ENCODE data around the gene FAM135A. TPM values are rescaled to one million over a fixed set of nuclear protein-coding genes. Genes with fewer than 3 reads are reported as not detected.

FAM135A gene
- total RNA-seq, 1 experiment from 2014 or later = 31.0 TPM

DNA sequence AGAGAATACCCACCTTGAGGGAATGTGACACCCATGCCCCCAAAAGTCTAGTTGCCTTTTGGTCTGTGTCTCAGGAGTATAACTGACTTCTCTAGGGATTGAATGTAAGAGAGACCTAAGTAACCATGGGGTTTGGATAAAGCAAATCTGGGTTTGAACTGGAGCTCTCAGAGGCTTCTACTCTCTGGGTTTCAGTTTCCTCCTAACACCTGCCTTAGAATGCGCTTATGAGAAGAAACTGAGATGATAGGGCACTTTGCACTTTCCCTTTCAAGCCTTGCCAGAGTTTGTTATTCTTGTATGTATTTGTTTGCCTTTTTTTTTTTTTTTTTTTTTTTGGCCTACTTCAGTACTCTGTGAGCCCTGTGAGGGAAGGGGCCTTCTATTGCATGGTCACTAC lies 172.8 kb downstream of the FAM135A start:
- no peaks in the 10 kb centered on the region for H3K23me2 ChIP-seq (ENCODE audit: insufficient read length, low read depth, low read length, poor library complexity, severe bottlenecking)
- H3K23ac ChIP-seq (ENCODE audit: insufficient read length, low read depth, low read length) = no peak overlapping the region
- WGBS (ENCODE audit: extremely low coverage, insufficient read length, low lambda C conversion rate) = no CpG with 5 or more reads among the region's 1 CpG
- H3K79me2 ChIP-seq (ENCODE audit: insufficient read depth, low read length) = no peaks in the 10 kb centered on the region
- Mint-ChIP-seq H3K27me3 (ENCODE audit: low read depth) (no peaks in the 10 kb centered on the region), H3K4me1 (0 out of 4 replicates have a peak, but pooled peaks cover 0 to 2% of the 10 kb centered on the region in 2 experiments), H3K9me3 (no peaks in the 10 kb centered on the region), H3K27ac (no peak overlapping the region), H3K4me3 (no peak overlapping the region), H3K36me3 (ENCODE audit: insufficient read depth in 1 of 3, low read depth in 3 of 3) (peaks cover 15 to 43% (median 42%) of the 10 kb centered on the region in 3 experiments; a peak in 6 of 7 replicates)
- DNase-seq = no peak
- H3K27ac ChIP-seq (ENCODE audit: insufficient read length, low read depth, low read length) = no peak overlapping the region
- H3K4me1 ChIP-seq (ENCODE audit: insufficient read depth, low read length) = no peaks in the 10 kb centered on the region
- H3K9me3 ChIP-seq (ENCODE audit: control insufficient read depth, low read depth, low read length) = no peaks in the 10 kb centered on the region
- H2BK15ac ChIP-seq (ENCODE audit: low read depth, low read length) = no peak overlapping the region
- no peak overlapping the region for H3K9ac ChIP-seq (ENCODE audit: extremely low read depth, insufficient read length, low read length)
- H3K14ac ChIP-seq (ENCODE audit: insufficient read depth, low read length) = no peak overlapping the region
- H2BK20ac ChIP-seq (ENCODE audit: low read depth, low read length, poor library complexity, severe bottlenecking) = no peak overlapping the region
- no peak overlapping the region for H3K4ac ChIP-seq (ENCODE audit: low read depth, low read length)
- H2BK5ac ChIP-seq (ENCODE audit: insufficient read length, low read length) = no peak overlapping the region
- H4K91ac ChIP-seq (ENCODE audit: insufficient read length, low read depth, low read length) = no peak overlapping the region
- no peak overlapping the region for H2AFZ ChIP-seq (ENCODE audit: low read length)
- H3K56ac ChIP-seq (ENCODE audit: insufficient read length, low read depth, low read length) = no peak overlapping the region
- H2BK12ac ChIP-seq (ENCODE audit: insufficient read length, low read depth, low read length) = no peak overlapping the region
- no peak overlapping the region for H4K5ac ChIP-seq (ENCODE audit: insufficient read length, low read depth, low read length)
- H3K18ac ChIP-seq (ENCODE audit: insufficient read length, low read depth, low read length) = no peak overlapping the region
- H2AK5ac ChIP-seq (ENCODE audit: insufficient read length, low read length) = no peak overlapping the region
- TF ChIP-seq, protein P1, sequence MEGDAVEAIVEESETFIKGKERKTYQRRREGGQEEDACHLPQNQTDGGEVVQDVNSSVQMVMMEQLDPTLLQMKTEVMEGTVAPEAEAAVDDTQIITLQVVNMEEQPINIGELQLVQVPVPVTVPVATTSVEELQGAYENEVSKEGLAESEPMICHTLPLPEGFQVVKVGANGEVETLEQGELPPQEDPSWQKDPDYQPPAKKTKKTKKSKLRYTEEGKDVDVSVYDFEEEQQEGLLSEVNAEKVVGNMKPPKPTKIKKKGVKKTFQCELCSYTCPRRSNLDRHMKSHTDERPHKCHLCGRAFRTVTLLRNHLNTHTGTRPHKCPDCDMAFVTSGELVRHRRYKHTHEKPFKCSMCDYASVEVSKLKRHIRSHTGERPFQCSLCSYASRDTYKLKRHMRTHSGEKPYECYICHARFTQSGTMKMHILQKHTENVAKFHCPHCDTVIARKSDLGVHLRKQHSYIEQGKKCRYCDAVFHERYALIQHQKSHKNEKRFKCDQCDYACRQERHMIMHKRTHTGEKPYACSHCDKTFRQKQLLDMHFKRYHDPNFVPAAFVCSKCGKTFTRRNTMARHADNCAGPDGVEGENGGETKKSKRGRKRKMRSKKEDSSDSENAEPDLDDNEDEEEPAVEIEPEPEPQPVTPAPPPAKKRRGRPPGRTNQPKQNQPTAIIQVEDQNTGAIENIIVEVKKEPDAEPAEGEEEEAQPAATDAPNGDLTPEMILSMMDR (conservative IDR thresholded peaks at IDR 0.05) = no peak
- H2BK120ac ChIP-seq (ENCODE audit: low read depth, low read length, poor library complexity, severe bottlenecking) = no peak overlapping the region
- H4K8ac ChIP-seq (replicated peaks; ENCODE audit: insufficient read length, low read depth, low read length) = no peak overlapping the region
- no peak overlapping the region for H3K4me2 ChIP-seq (ENCODE audit: insufficient read depth, insufficient read length, low read length)
- H4K20me1 ChIP-seq (ENCODE audit: control insufficient read depth, insufficient read depth, insufficient read length) = no peaks in the 10 kb centered on the region
- H3T11ph ChIP-seq (ENCODE audit: low read length) = no peak overlapping the region
- H3K79me1 ChIP-seq (ENCODE audit: insufficient read depth, low read depth, low read length, poor library complexity, severe bottlenecking) = no peaks in the 10 kb centered on the region
- no peaks in the 10 kb centered on the region for H3K27me3 ChIP-seq (ENCODE audit: insufficient read depth, low read length)
